Measurements from ENCODE around the gene HNRNPUL1.
"Not testable (repeated sequence)": the region's sequence is repeated elsewhere in the genome, so short reads cannot be mapped to it uniquely, and the experiment has no call there.

Gene HNRNPUL1

DNA sequence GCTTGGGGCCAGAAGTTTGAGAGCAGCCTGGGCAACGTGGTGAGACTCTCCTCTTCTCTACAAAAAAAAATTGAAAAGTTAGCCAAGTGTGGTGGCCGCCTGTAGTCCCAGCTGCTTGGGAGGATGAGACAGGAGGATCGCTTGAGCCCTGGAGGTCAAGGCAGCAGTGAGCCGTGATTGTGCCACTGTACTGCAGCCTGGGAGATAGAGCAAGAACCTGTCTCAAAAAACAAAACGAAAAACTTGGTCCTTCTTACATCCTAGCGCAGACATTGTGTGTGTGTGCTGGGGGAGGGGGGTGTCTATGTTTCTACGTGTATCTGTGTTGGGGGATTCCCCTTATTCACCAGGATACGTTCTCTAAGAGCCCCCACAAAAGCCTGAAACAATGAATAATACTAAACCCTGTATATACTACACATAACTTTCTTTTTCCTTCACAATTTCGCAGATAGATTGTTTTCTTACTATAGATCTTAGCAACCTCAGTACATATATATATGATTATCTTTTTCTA is 37.2 kb upstream of the HNRNPUL1 start:
- no peak for DNase-seq (ENCODE audit: low read depth)
- TF ChIP-seq, protein P1, sequence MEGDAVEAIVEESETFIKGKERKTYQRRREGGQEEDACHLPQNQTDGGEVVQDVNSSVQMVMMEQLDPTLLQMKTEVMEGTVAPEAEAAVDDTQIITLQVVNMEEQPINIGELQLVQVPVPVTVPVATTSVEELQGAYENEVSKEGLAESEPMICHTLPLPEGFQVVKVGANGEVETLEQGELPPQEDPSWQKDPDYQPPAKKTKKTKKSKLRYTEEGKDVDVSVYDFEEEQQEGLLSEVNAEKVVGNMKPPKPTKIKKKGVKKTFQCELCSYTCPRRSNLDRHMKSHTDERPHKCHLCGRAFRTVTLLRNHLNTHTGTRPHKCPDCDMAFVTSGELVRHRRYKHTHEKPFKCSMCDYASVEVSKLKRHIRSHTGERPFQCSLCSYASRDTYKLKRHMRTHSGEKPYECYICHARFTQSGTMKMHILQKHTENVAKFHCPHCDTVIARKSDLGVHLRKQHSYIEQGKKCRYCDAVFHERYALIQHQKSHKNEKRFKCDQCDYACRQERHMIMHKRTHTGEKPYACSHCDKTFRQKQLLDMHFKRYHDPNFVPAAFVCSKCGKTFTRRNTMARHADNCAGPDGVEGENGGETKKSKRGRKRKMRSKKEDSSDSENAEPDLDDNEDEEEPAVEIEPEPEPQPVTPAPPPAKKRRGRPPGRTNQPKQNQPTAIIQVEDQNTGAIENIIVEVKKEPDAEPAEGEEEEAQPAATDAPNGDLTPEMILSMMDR (conservative IDR thresholded peaks at IDR 0.05; ENCODE audit: control insufficient read depth, insufficient read depth, low read depth, low read length) = no peak
- no peak overlapping the region for H3K4me3 ChIP-seq (ENCODE audit: control insufficient read depth, low read depth, low read length)

DNA sequence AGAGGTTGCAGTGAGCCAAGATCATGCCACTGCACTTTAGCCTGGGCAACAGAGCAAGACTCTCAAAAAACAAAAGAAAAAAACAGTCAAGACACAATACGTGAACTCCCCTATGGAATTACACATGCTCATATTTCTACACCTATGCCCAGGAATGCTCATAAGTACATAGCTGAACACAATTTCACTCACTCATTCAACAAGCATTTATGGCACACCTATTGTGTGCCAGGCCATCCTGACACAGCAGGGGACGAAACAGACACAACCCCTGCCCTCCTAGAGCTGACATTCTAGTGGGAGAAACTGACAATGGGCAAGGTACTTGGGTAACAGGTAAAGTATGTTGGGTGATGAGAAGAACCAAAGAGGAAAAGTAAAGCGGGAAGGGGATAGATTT is 35.7 kb upstream of the HNRNPUL1 start:
- H3K4me3 ChIP-seq (ENCODE audit: control insufficient read depth, low read depth, low read length) = no peak overlapping the region
- TF ChIP-seq, protein P1 (conservative IDR thresholded peaks at IDR 0.05; ENCODE audit: control insufficient read depth, insufficient read depth, low read depth, low read length) = no peak
- DNase-seq (ENCODE audit: low read depth) = no peak

DNA sequence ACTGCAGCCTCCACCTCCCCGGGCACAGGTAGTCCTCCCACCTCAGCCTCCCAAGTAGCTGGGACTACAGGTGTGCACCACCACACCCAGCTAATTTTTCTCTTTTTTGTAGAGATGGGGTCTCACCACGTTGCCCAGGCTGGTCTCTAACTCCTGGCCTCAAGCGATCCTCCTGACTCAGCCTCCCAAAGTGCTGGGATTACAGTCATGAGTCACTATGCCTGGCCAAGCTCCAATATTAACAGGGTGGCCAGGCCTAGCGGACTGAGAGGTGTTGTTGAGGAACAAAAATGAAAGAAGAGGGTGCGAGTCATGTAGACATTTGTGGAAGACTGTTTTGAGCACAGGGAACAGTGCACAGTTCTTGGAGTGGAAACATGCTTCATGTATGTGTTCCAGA is 34.8 kb upstream of the HNRNPUL1 start:
- DNase-seq (ENCODE audit: low read depth) = peak; percentile 79
- H3K4me3 ChIP-seq (ENCODE audit: control insufficient read depth, low read depth, low read length) = not testable (repeated sequence)

DNA sequence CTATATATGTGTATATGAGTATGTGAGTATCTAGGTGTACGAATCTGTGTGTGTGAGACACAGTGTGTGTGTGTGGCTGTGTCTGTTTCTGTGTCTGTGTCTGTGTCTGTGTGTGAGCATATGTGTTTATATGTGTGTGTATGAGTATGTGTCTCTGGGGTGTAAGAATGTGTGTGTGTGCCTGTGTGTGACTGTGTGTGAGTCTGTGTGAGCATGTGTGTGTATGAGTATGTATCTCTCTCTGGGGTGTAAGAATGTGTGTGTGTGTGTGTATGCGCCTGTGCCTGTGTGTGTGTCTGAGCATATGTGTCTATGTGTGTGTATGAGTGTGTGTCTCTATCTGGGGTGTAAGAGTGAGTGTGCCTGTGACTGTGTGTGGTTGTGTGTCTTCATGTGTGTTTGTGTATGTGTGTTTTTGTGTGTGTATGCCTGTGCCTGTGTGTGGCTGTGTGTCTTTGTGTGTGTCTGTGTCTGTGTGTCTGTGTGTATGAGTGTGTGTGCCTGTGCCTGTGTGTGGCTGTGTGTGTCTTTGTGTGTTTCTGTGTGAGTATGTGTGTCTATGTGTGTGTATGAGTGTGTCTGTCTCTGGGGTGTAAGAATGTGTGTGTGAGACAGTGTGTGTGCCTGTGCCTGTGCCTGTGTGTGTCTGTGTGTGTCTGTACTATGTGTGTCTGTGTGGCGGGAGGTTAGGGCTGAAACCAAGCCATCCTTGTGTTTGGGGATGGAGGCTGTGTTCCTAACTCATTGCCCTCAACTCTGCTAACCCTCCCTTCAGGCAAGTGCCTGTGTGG is 33.9 kb upstream of the HNRNPUL1 start:
- DNase-seq (ENCODE audit: low read depth) = peak; percentile 10
- TF ChIP-seq, protein P1 (conservative IDR thresholded peaks at IDR 0.05; ENCODE audit: control insufficient read depth, insufficient read depth, low read depth, low read length) = no peak
- H3K4me3 ChIP-seq (ENCODE audit: control insufficient read depth, low read depth, low read length) = no peak overlapping the region

DNA sequence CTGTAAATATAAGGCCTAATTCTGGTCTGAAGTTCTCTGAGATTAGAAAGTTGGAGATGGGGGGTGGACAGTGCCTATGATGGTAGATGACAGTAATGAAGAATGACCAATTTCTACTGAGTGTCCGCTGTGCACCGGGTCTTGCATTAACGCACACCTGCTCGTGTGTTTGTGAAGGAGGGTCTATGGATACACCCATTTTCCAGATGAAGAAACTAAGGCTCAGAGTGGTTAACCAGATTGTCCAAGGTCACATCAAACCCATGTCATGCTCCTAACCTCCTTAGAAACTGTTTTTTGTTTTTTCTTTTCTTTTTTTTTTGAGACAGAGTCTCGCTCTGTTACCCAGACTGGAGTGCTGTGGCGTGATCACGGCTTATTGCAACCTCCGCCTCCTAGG is 31.5 kb upstream of the HNRNPUL1 start:
- no peak for DNase-seq (ENCODE audit: low read depth)
- TF ChIP-seq, protein P1 (conservative IDR thresholded peaks at IDR 0.05; ENCODE audit: control insufficient read depth, insufficient read depth, low read depth, low read length) = no peak

DNA sequence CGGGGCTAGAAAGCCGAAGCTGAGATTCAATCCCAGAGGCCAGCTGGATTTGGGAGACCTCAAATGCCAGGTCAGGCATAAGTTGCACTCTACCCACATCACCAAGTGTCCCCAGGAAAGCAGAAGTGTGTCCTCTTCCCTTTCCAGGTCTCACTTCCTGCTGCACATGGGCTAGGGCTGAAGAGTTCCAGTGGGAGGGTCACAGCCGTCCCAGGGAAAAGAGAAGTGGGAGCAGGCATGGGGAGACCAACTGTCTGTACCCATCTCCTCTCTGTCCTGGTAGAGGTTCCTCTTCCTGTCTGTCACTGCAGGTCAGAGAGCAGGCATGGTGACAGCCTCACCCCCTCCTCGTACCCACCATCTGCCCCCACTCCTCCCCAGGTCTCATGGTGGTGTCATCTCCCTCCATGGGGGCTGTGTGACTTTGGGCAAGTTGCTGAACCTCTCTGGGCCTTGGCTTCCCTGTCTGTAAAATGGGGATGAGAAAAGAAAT is 30.4 kb upstream of the HNRNPUL1 start:
- DNase-seq (ENCODE audit: low read depth) = no peak

More for the DNA sequence above, 31.5 kb upstream of the HNRNPUL1 start:
- no peak overlapping the region for H3K4me3 ChIP-seq (ENCODE audit: control insufficient read depth, low read depth, low read length)

More for the DNA sequence above, 30.4 kb upstream of the HNRNPUL1 start:
- TF ChIP-seq, protein P1 (conservative IDR thresholded peaks at IDR 0.05; ENCODE audit: control insufficient read depth, insufficient read depth, low read depth, low read length) = no peak
- no peak overlapping the region for H3K4me3 ChIP-seq (ENCODE audit: control insufficient read depth, low read depth, low read length)

Data from fibroblast of mammary gland (primary cell).